Right lobe of liver (tissue), 4 donors: Measurements from ENCODE around the gene FBXL19.

Source experiments
- CTCF ChIP-seq, 4 donors: fragments of 200-600 bp in 3 of 4; fragments of 450-650 bp in 1 of 4; IDR thresholded peaks; one replicate each; pipeline versions ENCODE4 v1.5.1 to v1.8.0; 2016 to 2022; ENCODE audit warnings: antibody characterized with exemption in 4 of 4, mild to moderate bottlenecking in 2 of 4
- POLR2A ChIP-seq: fragments of 450-650 bp; IDR thresholded peaks from one replicate; pipeline ENCODE4 v1.6.1; 2017; ENCODE audit warnings: antibody characterized with exemption, mild to moderate bottlenecking
- donor health status: DM: no; HTN: no; CAD: no.
- donor health status: DM: no; HTN: no; CAD: no.
- donor health status: DM: no; HTN: yes; CAD: no.

DNA sequence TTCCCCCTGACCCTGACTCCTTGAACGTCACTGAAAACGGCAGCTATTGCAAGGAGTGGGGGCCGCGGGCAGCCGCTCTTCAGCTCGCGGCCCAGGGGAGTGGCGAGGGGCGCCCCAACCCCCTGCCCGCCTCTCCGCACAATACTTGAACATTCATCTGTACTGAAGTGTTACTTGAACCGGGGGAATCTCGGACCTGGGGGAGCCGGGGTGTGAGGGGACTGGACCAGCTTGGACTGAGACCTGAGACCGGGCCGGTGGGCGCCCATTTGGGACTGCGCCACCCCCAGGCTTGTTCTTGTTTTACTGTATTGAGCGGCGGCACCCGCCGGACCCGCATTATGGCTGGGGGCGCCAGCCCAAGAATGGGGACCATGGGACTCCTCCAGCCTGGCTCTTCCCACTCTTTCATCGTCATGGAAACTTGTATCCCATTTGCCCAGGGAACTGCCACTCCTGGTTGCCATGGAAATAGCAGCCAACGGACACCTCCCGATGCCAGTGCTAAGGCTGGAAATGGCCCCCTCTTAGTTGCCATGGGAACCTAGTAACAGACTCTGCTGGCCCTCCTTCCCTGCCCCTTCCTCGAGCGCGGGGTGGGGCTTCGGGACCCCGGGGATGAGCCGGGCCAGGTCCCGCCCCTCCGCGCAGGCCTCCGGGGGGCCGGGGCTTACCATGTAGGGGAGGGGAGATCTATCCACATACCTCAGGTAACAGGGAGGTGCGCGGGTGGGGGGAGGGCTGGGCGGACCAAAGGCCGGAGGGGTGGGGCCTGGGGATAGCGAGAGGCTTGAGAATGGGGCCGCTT is 24.7 kb downstream of the FBXL19 start:
- TF ChIP-seq CTCF (IDR thresholded peaks at IDR 0.05) = no peak
- TF ChIP-seq POLR2A = no peak
